Gastroesophageal sphincter (tissue), 3 donors: ENCODE measurements around the gene TMEM26.

ENCODE experiments used
- POLR2AphosphoS5 ChIP-seq: sonication (generic); formaldehyde crosslinking; IDR thresholded peaks from one replicate; pipeline ENCODE4 v1.6.1; 2017; ENCODE audit warnings: antibody characterized with exemption
- TF ChIP-seq, protein P1 (sequence below), 4 experiments: fragments of 200-600 bp in 2 of 4; fragments of 450-650 bp in 2 of 4; sonication (generic) in 1 of 4; IDR thresholded peaks; one replicate each; pipeline ENCODE4 v1.5.1; 2017 to 2019; ENCODE audit warnings: antibody characterized with exemption in 4 of 4, mild to moderate bottlenecking in 2 of 4, moderate library complexity in 2 of 4

DNA sequence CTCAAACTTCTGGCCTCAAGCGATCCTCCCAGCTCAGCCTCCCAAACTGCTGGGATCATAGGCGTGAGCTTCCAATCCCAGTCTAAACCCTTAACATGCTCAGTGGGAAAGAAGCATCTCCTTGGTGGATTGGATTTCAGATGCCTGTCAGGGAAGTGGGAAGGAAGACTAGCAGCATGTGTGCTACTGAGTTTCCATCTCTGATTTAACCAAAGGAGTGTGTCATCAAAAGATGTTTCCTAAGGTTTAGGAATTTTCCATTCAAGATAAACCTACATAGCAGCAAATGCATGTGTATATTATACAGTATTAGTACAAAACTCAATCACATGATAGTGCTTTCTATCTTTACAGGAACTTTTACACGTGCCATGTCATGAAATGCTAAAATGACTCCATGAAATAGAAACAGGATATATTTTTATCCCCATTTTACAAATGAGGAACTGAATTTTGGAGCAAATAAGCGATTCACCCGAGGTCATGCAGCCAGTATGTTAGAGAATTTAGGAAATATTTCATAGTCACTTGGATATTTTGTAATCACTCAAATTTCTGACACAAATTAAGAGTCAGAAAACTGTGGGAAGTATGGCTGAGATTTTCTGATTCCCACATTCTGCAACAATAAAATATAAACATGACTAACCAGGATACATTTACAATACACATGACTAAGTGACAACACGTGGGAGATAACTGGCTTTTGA, 11.4 kb upstream of the TMEM26 start:
- TF ChIP-seq, protein P1, sequence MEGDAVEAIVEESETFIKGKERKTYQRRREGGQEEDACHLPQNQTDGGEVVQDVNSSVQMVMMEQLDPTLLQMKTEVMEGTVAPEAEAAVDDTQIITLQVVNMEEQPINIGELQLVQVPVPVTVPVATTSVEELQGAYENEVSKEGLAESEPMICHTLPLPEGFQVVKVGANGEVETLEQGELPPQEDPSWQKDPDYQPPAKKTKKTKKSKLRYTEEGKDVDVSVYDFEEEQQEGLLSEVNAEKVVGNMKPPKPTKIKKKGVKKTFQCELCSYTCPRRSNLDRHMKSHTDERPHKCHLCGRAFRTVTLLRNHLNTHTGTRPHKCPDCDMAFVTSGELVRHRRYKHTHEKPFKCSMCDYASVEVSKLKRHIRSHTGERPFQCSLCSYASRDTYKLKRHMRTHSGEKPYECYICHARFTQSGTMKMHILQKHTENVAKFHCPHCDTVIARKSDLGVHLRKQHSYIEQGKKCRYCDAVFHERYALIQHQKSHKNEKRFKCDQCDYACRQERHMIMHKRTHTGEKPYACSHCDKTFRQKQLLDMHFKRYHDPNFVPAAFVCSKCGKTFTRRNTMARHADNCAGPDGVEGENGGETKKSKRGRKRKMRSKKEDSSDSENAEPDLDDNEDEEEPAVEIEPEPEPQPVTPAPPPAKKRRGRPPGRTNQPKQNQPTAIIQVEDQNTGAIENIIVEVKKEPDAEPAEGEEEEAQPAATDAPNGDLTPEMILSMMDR (IDR thresholded peaks at IDR 0.05), result no peak
- TF ChIP-seq POLR2AphosphoS5, result no peak
